ENCODE data around the gene CTCFL.

GRCh38 chr20:57539889-57540288 is 14.9 kb upstream of the CTCFL start:
- no peak for TF ChIP-seq CTCF (IDR thresholded peaks at IDR 0.05)
- TF ChIP-seq POLR2A (IDR thresholded peaks at IDR 0.05) = no peak
